ENCODE measurements around the gene MT2A. TPM values are rescaled to one million over a fixed set of nuclear protein-coding genes. Genes with fewer than 3 reads are reported as not detected.

The MT2A gene
- total RNA-seq, 4 donors from 2014 or later, result 27.0 to 528 (median 116) TPM

DNA sequence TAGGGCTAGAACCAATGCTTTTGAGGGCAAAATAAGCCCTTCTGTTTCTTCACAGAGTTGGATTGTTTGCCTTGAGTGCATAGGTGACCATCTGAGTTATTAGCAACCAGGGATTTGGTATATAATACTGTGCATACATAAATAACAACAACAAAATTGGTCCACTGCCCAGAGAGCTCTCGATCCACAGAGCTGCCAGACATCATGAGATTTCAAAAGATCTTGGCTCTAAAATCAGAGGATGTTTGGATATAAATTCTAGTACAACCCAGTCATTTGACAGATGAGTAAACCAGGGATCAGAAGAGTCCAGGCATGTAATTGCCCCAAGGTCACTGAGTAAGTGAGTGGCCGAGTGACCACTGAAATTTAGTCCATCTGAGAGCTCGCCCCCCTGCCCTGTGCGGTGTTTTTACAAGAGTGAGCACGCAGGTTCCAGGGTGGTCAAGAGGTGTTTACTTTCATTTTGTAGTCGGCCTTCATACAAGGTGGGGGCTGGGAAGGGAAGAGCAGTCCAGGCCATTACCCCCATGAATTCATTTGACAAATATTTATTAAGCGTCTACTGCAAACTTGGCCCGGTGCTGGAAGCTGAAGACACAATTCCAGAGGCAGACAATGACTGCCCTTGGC lies 1.8 kb upstream of the MT2A start:
- H3K9me3 ChIP-seq, result no peaks in the 10 kb centered on the region
- no peaks in the 10 kb centered on the region for H3K36me3 ChIP-seq
- WGBS, result 38% methylated on average over 5 of the region's 8 CpGs
- intact Hi-C loops (cut with DNase I), result no loop called here
- no peaks in the 10 kb centered on the region for H3K27me3 ChIP-seq
- TF ChIP-seq, protein P1, sequence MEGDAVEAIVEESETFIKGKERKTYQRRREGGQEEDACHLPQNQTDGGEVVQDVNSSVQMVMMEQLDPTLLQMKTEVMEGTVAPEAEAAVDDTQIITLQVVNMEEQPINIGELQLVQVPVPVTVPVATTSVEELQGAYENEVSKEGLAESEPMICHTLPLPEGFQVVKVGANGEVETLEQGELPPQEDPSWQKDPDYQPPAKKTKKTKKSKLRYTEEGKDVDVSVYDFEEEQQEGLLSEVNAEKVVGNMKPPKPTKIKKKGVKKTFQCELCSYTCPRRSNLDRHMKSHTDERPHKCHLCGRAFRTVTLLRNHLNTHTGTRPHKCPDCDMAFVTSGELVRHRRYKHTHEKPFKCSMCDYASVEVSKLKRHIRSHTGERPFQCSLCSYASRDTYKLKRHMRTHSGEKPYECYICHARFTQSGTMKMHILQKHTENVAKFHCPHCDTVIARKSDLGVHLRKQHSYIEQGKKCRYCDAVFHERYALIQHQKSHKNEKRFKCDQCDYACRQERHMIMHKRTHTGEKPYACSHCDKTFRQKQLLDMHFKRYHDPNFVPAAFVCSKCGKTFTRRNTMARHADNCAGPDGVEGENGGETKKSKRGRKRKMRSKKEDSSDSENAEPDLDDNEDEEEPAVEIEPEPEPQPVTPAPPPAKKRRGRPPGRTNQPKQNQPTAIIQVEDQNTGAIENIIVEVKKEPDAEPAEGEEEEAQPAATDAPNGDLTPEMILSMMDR (IDR thresholded peaks at IDR 0.05), result no peak
- TF ChIP-seq POLR2AphosphoS5 (IDR thresholded peaks at IDR 0.05), result peak in 1 of 2 donors; percentile 25
- peak overlapping the region in 2 of 4 donors; percentile 4 to 22 for H3K4me3 ChIP-seq
- peak overlapping the region; percentile 84 to 96 (median 92) for H3K27ac ChIP-seq (replicated peaks in 1 of 4)
- H3K4me1 ChIP-seq, result peaks cover 51 to 62% (median 55%) of the 10 kb centered on the region in 4 donors
- no peak for DNase-seq (ENCODE audit: extremely low spot score)

- Histone ChIP-seq H3K36me3 (no peaks in the 10 kb centered on the region), H3K4me3 (peak overlapping the region in 2 of 4 donors; percentile 22 to 62), H3K27ac (replicated peaks in 1 of 4) (peak overlapping the region; percentile 84 to 96 (median 92)), H3K27me3 (no peaks in the 10 kb centered on the region), H3K4me1 (peaks cover 54 to 65% (median 59%) of the 10 kb centered on the region in 4 donors), H3K9me3 (no peaks in the 10 kb centered on the region)
- 68% methylated on average over 6 of the region's 14 CpGs for WGBS
- DNase-seq (ENCODE audit: extremely low spot score), result peak; percentile 96
- TF ChIP-seq, protein P1 (IDR thresholded peaks at IDR 0.05), result no peak
- peak; percentile 89 to 94 for TF ChIP-seq POLR2AphosphoS5 (IDR thresholded peaks at IDR 0.05)
- TF ChIP-seq POLR2A (IDR thresholded peaks at IDR 0.05; ENCODE audit: low read depth), result no peak
- TF ChIP-seq EP300 (IDR thresholded peaks at IDR 0.05), result peak; percentile 99
- intact Hi-C loops (cut with DNase I), result no loop called here
Measured at GRCh38 chr16:56607109-56607618, 1.2 kb upstream of the MT2A start.

- 70% methylated on average over 2 of the region's 2 CpGs for WGBS
- intact Hi-C loops (cut with DNase I), result loop anchor here (2.0 kb wide), 2 partner anchors 17 to 75 kb away; partner anchors contain the start of genes MT1E and MT1X
Measured at GRCh38 chr16:56607675-56608042, 725 bp upstream of the MT2A start.

GRCh38 chr16:56608876-56609462 lies 585 bp downstream of the MT2A start:
- WGBS, result under 1% methylated on average over 21 of the region's 21 CpGs
- intact Hi-C loops (cut with DNase I), result loop anchor here (2.0 kb wide), 2 partner anchors 16 to 74 kb away; partner anchors contain the start of genes MT1E and MT1X
- Histone ChIP-seq H3K4me3 (peak overlapping the region; percentile 56 to 67 (median 62)), H3K27me3 (no peaks in the 10 kb centered on the region), H3K27ac (replicated peaks in 1 of 4) (peak overlapping the region; percentile 84 to 96 (median 92)), H3K4me1 (peaks cover 54 to 65% (median 60%) of the 10 kb centered on the region in 4 donors), H3K36me3 (no peaks in the 10 kb centered on the region), H3K9me3 (no peaks in the 10 kb centered on the region)
- TF ChIP-seq, protein P1 (IDR thresholded peaks at IDR 0.05), result no peak
- TF ChIP-seq POLR2A (IDR thresholded peaks at IDR 0.05; ENCODE audit: low read depth) (no peak), POLR2AphosphoS5 (IDR thresholded peaks at IDR 0.05) (no peak), EP300 (IDR thresholded peaks at IDR 0.05) (no peak)
- DNase-seq (ENCODE audit: extremely low spot score), result no peak

More at GRCh38 chr16:56607675-56608042, 725 bp upstream of the MT2A start:
- H3K4me1 ChIP-seq, result peaks cover 54 to 65% (median 60%) of the 10 kb centered on the region in 4 donors
- no peak for TF ChIP-seq EP300 (IDR thresholded peaks at IDR 0.05)
- no peak for TF ChIP-seq POLR2A (IDR thresholded peaks at IDR 0.05; ENCODE audit: low read depth)
- TF ChIP-seq, protein P1 (IDR thresholded peaks at IDR 0.05), result no peak
- no peak for TF ChIP-seq POLR2AphosphoS5 (IDR thresholded peaks at IDR 0.05)
- H3K36me3 ChIP-seq, result no peaks in the 10 kb centered on the region
- H3K27me3 ChIP-seq, result no peaks in the 10 kb centered on the region
- H3K4me3 ChIP-seq, result peak overlapping the region; percentile 56 to 67 (median 62)
- H3K9me3 ChIP-seq, result no peaks in the 10 kb centered on the region
- DNase-seq (ENCODE audit: extremely low spot score), result no peak
- H3K27ac ChIP-seq (replicated peaks in 1 of 4), result peak overlapping the region; percentile 84 to 96 (median 92)
